NOMO-1 treated with dmso at 0.1 percent for 144 hours (cell line): ENCODE data around the gene WBP1L.
"Not testable (repeated sequence)": the region's sequence is repeated elsewhere in the genome, so short reads cannot be mapped to it uniquely, and the experiment has no call there.

Experiments used
- DNase-seq: peaks from one replicate; lab custom pipeline; 2025; ENCODE audit not compliant: unreplicated experiment; lab: John Stamatoyannopoulos, UW

The WBP1L gene

DNA sequence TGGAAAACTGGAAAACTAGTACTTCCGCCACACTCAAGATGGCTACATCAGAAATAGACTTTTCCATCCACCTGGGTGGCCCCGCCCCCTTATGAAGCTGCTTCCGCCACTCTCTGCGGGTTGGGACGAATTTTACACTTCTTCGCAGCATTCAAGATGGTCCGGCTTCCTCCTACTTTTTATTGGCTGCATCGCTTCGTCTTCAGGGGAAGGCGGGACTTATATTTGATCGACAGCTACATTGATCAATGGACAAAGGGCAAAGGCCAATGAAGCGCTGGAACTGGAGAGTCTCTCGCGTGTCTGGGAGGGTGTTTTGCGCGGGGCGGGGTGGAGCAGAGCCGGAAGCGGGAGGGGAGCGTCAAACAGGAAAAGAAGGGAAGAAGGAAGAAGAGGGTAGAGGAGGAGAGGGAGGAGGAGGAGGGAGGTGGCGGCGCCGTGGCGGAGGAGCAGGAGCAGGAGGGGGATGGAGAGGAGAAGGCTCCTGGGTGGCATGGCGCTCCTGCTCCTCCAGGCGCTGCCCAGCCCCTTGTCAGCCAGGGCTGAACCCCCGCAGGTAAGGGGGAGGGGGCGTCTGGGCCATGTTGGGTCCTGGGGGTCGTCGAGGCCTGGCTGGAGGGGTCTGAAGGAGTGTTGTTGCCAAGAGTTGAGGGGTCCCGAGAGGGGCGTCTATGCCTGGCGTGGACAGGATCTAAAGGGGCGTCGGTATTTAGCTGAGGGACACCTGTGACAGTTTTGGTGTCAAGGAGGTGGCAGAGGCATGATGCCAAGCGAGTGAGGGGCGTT, at the start of gene WBP1L:
TSS of gene WBP1L (plus strand) at position 361 of the 786 bp plus-strand sequence. CDS start at position 467, 106 bp downstream.
- DNase-seq: peak; percentile 95

- not testable (repeated sequence) for DNase-seq
These were observed 48.3 kb upstream of the WBP1L start for GRCh38 chr10:102695401-102695800.

DNA sequence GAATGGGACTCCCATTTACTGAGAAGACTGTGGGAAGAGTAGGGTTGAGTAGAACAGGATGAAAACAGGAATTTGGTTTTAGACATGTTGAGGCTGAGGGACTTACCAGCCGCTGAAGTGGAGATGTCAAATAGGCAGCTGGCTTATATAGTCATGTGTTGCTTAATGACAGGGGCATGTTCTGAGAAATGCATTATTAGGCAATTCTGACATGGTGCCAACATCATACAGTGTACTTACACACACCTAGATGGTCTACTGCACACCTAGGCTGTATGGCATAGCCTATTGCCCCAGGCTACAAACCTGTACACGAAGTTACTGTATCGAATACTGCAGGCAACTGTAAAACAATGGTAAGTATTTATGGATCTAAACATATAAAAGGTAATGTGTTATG, 47.0 kb upstream of the WBP1L start:
- no peak for DNase-seq

- DNase-seq: no peak
These were observed 44.9 kb upstream of the WBP1L start for GRCh38 chr10:102698894-102699293.

DNA sequence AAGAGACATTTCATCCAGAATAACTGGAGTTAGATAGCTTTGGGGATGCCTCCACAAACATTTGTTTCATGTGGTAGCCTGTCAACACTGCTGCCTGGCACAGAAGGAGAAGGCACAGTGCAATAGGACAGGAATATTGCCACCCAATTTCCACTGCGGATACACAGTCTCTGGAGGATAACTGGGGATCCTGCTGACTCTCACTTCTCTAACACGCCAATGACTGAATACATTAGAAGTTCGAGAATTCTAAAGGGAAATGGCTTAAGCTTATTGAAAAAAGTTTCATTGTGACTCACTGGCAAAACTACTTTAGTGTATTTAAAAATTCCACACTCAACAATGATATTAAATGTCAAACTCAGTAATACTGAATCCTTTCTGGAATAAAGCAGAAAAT, 42.5 kb upstream of the WBP1L start:
- DNase-seq: no peak

DNA sequence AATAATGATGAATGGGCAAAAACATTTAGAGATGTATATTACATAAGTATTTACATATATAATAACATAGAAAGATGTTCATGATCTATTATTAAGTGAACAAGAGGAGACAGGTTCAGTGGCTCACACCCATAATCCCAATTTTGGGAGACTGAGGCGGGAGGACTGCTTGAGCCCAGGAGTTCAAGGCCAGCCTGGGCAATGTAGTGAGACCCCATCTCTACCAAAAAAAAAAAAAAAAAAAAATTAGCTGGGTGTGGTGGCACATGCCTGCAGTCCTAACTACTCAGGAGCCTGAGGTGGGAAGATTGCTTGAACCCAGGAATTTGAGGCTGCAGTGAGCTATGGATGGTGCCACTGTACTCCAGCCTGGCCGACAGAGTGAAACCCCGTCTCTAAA, 42.0 kb upstream of the WBP1L start:
- DNase-seq: no peak

GRCh38 chr10:102702742-102703141, 41.0 kb upstream of the WBP1L start:
- no peak for DNase-seq

- DNase-seq: no peak
These were observed 38.8 kb upstream of the WBP1L start for GRCh38 chr10:102704915-102705314.

GRCh38 chr10:102705531-102705930, 38.2 kb upstream of the WBP1L start:
- no peak for DNase-seq

DNA sequence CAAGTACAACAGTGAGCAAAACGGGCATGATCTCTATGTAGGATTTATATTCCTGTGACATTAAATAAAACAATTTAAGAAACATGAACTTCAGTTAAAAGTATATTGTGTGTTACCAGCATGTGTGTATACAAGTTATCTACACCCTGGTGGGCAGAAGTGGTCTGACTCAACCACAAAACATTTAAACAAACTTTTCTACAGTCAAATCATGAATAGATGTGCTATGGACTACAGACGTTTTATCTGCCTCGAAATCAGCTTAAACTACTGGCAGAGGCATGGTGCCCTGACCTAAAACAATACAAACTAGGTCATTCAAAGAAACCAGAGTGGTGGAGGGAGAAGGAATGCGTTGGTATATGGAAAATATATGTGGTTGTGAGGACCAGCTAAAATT, 33.1 kb upstream of the WBP1L start:
- DNase-seq: no peak

DNA sequence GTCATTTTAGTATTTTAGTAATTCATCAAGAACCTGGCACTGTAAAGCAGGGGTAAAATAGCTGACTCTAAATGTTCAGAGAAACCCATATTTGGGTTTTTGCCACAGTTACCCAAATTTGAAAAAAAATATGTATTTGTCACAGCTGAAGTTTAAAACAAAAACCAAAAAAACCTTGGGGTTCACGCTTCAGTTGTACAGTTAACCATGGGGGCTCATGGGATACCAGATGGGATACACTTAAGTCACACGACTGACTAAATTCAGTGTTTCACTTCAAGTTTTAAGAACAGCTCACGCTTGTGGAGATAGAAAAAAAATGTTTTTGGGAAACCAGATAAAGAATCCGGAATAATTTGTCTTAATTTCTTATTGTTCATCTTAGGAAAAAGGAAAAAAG, 31.7 kb upstream of the WBP1L start:
- DNase-seq: no peak

DNA sequence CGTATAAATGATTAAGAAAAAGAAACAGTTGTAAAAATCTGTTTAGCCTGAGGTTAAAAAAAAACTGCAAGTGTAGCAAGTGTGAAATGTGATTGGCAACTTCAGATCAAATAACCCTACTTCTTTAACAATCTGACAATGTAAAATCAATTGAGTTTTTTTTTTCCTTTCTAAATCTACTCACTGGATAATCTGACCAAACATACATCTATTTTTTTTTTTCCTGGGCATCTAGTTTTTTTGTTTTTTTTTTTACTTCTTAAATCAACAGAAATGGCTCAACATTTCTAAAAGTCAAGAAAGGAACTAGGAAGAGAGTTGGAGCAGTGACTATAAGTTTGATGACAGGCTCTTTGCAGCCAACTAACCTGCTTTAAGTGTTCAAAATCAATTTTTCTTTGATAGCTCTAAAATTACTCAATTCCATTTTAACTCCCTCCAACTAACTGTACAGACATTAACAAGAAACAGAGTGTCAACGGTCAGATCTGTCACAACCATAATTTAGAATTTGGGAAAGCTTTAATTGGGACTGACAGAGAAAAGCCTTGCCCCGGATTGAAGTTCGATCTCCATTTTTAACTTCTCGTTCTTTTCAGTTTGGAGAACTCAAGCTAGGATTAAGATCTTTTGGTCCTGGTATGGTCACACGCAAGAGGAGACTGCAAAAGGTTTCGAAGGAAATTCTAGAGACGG, 30.8 kb upstream of the WBP1L start:
- DNase-seq: no peak

DNA sequence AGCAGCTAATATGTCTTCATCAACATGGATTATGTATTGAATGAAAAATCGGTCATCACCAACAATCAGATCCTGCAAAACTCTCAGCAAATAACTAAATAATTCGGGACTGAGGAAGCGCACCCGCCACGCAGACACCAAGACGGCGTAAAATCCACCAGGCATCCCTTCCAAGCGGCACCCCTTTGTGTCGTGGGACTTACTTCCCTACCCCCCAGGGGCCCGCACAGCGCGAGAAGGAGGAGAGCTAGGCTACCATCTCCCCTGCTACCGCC, 30.3 kb upstream of the WBP1L start:
- DNase-seq: peak; percentile 58

DNA sequence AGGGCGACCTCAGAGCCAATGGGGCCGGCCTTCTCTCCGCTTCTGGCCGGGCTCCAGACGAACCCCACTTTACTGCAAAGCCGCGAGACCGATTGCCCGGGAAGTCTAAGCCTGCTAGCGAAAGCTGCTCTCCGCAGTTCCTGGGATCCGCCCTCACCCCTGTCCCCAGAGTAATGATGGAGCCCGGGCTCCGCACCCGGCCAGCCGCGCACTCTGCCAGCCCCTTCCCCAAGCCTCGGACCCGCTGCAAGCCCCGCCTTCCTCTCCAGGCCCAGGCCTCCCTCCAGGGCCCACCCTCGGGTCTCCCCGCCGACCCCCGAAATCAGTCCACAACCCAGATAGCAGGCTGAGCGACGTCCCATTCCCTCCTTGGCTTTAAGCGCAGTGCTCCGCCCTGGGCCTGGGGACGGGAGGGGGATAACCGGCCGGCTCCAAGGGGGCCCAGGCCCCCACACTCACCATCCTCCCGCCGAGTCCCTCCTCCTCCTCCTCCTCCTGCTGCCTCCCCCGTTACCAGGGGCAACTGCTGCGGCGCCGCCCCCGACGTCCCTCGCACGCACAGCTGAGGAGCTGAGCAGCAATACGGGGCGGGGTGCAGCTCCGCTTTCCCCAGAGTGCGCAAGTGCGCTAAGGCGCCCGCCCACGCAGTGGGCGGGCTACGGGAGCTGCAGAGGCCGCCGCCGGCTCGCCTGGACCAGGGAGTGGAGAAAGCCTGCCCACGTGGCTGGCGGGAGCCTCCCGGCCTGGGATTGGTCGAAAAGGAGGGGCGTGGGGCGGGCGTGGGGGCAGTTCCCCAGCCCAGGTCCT, 29.7 kb upstream of the WBP1L start, which contains the start of gene ARL3:
TSS of gene ARL3 (minus strand) at position 584 of the 807 bp plus-strand sequence. CDS start at position 462, 122 bp downstream.
- DNase-seq: peak; percentile 98

- DNase-seq: peak; percentile 11
These were observed 28.9 kb upstream of the WBP1L start, which contains the start of gene SFXN2 for GRCh38 chr10:102714621-102715455. Gene SFXN2, plus strand, starts transcription at chr10:102714636. Its CDS starts 12,001 bp downstream, at chr10:102726637.

- DNase-seq: no peak
These were observed 27.9 kb upstream of the WBP1L start for GRCh38 chr10:102715880-102716279.

- not testable (repeated sequence) for DNase-seq
These were observed 26.7 kb upstream of the WBP1L start for GRCh38 chr10:102716900-102717565.

DNA sequence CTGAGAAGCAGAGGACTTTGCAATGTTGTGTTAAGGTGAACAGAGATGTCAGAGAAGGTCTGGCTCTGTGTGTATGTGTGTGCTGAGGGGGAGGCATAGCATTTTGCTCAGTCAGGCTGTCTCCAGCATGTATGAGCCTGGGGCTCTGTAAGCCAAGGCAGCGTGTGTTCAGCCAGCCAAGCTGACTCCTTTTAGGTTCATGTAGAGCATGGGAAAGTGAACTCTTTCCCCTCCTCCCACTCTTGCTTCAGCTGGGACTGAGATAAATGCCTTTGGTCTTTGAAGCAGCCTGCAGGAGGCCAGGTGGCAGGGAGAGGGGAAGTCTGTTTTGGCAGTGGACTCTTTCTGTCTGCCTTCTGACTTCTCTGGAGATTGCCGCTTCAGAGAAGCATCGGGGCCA, 25.5 kb upstream of the WBP1L start:
- DNase-seq: no peak

GRCh38 chr10:102720337-102720736, 23.4 kb upstream of the WBP1L start:
- DNase-seq: no peak

- DNase-seq: no peak
These were observed 22.9 kb upstream of the WBP1L start for GRCh38 chr10:102720775-102721301.
